ENCODE results near the gene GRID2.
"Not testable (repeated sequence)": the region's sequence is repeated elsewhere in the genome, so short reads cannot be mapped to it uniquely, and the experiment has no call there.

DNA sequence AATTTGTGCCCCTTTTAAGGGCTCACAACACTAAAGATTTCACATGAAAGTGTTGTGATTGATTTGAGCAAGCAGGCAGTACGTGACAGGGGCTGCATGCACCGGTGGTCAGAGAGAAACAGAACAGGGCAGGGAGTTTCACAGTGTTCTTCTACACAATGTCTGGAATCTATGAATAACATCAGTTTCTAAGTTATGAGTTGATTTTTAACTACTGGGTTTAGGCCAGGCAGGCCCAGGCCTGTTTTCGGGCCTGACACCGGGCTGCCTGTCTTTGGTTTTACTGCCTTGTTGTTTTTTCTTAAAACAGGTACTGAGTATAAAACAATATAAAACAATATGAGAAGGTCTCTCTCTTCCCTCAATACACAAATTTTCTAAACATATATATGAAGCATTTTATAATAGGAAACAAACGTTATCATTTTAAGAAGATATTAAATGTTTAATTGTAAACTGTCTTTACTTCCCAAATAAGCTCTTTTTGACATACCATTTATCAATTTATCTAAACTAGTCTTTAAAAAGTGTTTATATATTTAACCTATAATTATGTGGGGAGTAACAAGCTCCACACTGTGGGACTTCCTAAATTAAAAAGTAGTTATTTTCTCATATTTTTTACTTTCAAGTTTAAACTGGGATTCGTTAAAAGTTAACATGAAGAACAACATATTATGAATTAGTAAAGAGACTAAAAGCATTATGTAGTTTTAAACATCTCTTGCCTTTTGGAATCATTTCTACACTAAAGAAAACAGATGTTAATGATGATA is 997.2 kb downstream of the GRID2 start:
- not testable (repeated sequence) for TF ChIP-seq PHB2 (IDR thresholded peaks at IDR 0.05; ENCODE audit: low read depth); SIN3B (IDR thresholded peaks at IDR 0.05; ENCODE audit: low read depth); POLR2A (conservative IDR thresholded peaks at IDR 0.05); CHD2 (IDR thresholded peaks at IDR 0.05; ENCODE audit: low read depth, low read length); ZFX (CRISPR knock-in tag; IDR thresholded peaks at IDR 0.05); FOSL1 (tag; conservative IDR thresholded peaks at IDR 0.05); CBX8 (IDR thresholded peaks at IDR 0.05; ENCODE audit: borderline replicate concordance, extremely low read depth, low read depth, low read length, poor library complexity, severe bottlenecking); SPI1 (IDR thresholded peaks at IDR 0.05; ENCODE audit: borderline replicate concordance, low read depth, low read length); EP300 (IDR thresholded peaks at IDR 0.05; ENCODE audit: low read length)
- TF ChIP-seq, protein P1, sequence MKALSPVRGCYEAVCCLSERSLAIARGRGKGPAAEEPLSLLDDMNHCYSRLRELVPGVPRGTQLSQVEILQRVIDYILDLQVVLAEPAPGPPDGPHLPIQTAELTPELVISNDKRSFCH (CRISPR knock-in tag; IDR thresholded peaks at IDR 0.05) = not testable (repeated sequence)
- TF ChIP-seq, protein P1 (tag; IDR thresholded peaks at IDR 0.05) = not testable (repeated sequence)
- TF ChIP-seq, protein P2, sequence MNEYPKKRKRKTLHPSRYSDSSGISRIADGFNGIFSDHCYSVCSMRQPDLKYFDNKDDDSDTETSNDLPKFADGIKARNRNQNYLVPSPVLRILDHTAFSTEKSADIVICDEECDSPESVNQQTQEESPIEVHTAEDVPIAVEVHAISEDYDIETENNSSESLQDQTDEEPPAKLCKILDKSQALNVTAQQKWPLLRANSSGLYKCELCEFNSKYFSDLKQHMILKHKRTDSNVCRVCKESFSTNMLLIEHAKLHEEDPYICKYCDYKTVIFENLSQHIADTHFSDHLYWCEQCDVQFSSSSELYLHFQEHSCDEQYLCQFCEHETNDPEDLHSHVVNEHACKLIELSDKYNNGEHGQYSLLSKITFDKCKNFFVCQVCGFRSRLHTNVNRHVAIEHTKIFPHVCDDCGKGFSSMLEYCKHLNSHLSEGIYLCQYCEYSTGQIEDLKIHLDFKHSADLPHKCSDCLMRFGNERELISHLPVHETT (CRISPR knock-in tag; conservative IDR thresholded peaks at IDR 0.05 in 1 of 2, IDR thresholded peaks at IDR 0.05 in 1 of 2) = not testable (repeated sequence)
- TF ChIP-seq, protein P3, sequence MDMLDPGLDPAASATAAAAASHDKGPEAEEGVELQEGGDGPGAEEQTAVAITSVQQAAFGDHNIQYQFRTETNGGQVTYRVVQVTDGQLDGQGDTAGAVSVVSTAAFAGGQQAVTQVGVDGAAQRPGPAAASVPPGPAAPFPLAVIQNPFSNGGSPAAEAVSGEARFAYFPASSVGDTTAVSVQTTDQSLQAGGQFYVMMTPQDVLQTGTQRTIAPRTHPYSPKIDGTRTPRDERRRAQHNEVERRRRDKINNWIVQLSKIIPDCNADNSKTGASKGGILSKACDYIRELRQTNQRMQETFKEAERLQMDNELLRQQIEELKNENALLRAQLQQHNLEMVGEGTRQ (CRISPR knock-in tag; IDR thresholded peaks at IDR 0.05) = not testable (repeated sequence)
- TF ChIP-seq, protein P4, sequence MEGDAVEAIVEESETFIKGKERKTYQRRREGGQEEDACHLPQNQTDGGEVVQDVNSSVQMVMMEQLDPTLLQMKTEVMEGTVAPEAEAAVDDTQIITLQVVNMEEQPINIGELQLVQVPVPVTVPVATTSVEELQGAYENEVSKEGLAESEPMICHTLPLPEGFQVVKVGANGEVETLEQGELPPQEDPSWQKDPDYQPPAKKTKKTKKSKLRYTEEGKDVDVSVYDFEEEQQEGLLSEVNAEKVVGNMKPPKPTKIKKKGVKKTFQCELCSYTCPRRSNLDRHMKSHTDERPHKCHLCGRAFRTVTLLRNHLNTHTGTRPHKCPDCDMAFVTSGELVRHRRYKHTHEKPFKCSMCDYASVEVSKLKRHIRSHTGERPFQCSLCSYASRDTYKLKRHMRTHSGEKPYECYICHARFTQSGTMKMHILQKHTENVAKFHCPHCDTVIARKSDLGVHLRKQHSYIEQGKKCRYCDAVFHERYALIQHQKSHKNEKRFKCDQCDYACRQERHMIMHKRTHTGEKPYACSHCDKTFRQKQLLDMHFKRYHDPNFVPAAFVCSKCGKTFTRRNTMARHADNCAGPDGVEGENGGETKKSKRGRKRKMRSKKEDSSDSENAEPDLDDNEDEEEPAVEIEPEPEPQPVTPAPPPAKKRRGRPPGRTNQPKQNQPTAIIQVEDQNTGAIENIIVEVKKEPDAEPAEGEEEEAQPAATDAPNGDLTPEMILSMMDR (IDR thresholded peaks at IDR 0.05 in 2 of 3, conservative IDR thresholded peaks at IDR 0.05 in 1 of 3; ENCODE audit: insufficient read depth in 2 of 3, low read depth in 1 of 3, low read length in 3 of 3) = not testable (repeated sequence)
